PC-3 (cell line): ENCODE measurements around the gene SLC5A5. TPM values are rescaled to one million over a fixed set of nuclear protein-coding genes. Genes with fewer than 3 reads are reported as not detected.

Experiments used
- ATAC-seq: fragments of 200-7000 bp; cut with Tn5 transposase; 2 replicates; pipeline ENCODE4 v1.9.1; 2020; ENCODE audit warnings: mild to moderate bottlenecking, moderate library complexity
- BruUV-seq: library from RNA; stranded (reverse); fragments of 400-500 nt; replicated peaks from 2 replicates; lab custom pipeline; 2021; lab: Mats Ljungman, UMichigan
- CTCF ChIA-PET: fragments of 300-600 bp; sonication (Branson Sonifier 250); formaldehyde crosslinking; loops from one replicate; lab custom pipeline; 2022; ENCODE audit warnings: antibody characterized with exemption; lab: Charles Lee
- POLR2A ChIA-PET: fragments of 300-600 bp; sonication (Branson Sonifier 250); formaldehyde crosslinking; loops from one replicate; lab custom pipeline; 2022; ENCODE audit warnings: antibody characterized with exemption; ENCODE audit not compliant: unreplicated experiment; lab: Charles Lee
- DNase-seq: peaks from one replicate; pipeline ENCODE4 v3.0.0-alpha.2; 2015
- H2AFZ ChIP-seq: fragments of 300-600 bp; sonication (generic); 2 replicates; pipeline ENCODE4 v1.6.0; 2016; ENCODE audit warnings: antibody characterized with exemption, low read length
- H3F3A ChIP-seq: fragments of 300-600 bp; sonication (generic); one replicate; pipeline ENCODE4 v1.6.0; 2017; ENCODE audit warnings: antibody characterized with exemption, low read length, control low read depth, mild to moderate bottlenecking; ENCODE audit not compliant: unreplicated experiment
- H3K27ac ChIP-seq: fragments of 300-600 bp; sonication (generic); 2 replicates; pipeline ENCODE4 v1.5.1; 2016; ENCODE audit warnings: mild to moderate bottlenecking, low read length
- H3K27me3 ChIP-seq: fragments of 300-600 bp; sonication (generic); 2 replicates; pipeline ENCODE4 v1.6.1; 2016; ENCODE audit warnings: low read length, mixed read lengths
- H3K36me3 ChIP-seq: fragments of 300-600 bp; sonication (generic); 2 replicates; pipeline ENCODE4 v1.6.1; 2016; ENCODE audit warnings: low read depth, mixed run types, low read length, mixed read lengths
- H3K4me1 ChIP-seq: fragments of 300-600 bp; sonication (generic); 2 replicates; pipeline ENCODE4 v1.5.1; 2016; ENCODE audit warnings: low read length; ENCODE audit not compliant: insufficient read depth
- H3K4me2 ChIP-seq: fragments of 300-600 bp; sonication (generic); 2 replicates; pipeline ENCODE4 v1.6.0; 2016; ENCODE audit warnings: low read length
- H3K4me3 ChIP-seq: fragments of 300-600 bp; sonication (generic); 2 replicates; pipeline ENCODE4 v1.5.1; 2016; ENCODE audit warnings: mild to moderate bottlenecking, low read length, mixed read lengths
- H3K79me2 ChIP-seq: fragments of 300-600 bp; sonication (generic); 2 replicates; pipeline ENCODE4 v1.6.1; 2017; ENCODE audit warnings: low read length, mixed read lengths
- H3K9ac ChIP-seq: fragments of 300-600 bp; sonication (generic); 2 replicates; pipeline ENCODE4 v1.6.0; 2016; ENCODE audit warnings: mild to moderate bottlenecking, low read length
- H3K9me2 ChIP-seq: fragments of 300-600 bp; sonication (generic); replicated peaks from 2 replicates; pipeline ENCODE4 v1.6.1; 2016; ENCODE audit warnings: mixed run types, low read length, mixed read lengths
- H3K9me3 ChIP-seq: fragments of 300-600 bp; sonication (generic); 2 replicates; pipeline ENCODE4 v1.6.1; 2016; ENCODE audit warnings: low read length, mixed read lengths
- H4K20me1 ChIP-seq: fragments of 300-600 bp; sonication (generic); 2 replicates; pipeline ENCODE4 v1.6.1; 2016; ENCODE audit warnings: low read length, mixed read lengths
- EZH2 ChIP-seq: fragments of 300-600 bp; sonication (generic); IDR thresholded peaks from one replicate; pipeline ENCODE4 v1.6.1; 2017; ENCODE audit warnings: antibody characterized with exemption, mild to moderate bottlenecking, low read length; ENCODE audit not compliant: unreplicated experiment
- EZH2phosphoT487 ChIP-seq: fragments of 300-600 bp; sonication (generic); IDR thresholded peaks from 2 replicates; pipeline ENCODE4 v1.6.1; 2018; ENCODE audit warnings: mild to moderate bottlenecking, antibody characterized with exemption, low read length, borderline replicate concordance
- intact Hi-C: fragments of 100-400 bp; cut with micrococcal nuclease; formaldehyde crosslinking; loops from 2 replicates; pipeline ENCODE4 v1.9.0; 2023
- total RNA-seq: library from RNA; depleted of rRNA; stranded (reverse); fragments of >200 nt; gene quantifications from 2 replicates; pipeline ENCODE4 v1.2.3, GENCODE V29; 2014
- TF ChIP-seq, protein P1 (sequence below): fragments of 300-600 bp; sonication (generic); conservative IDR thresholded peaks from 2 replicates; pipeline ENCODE4 v1.5.1; 2017; ENCODE audit warnings: antibody characterized with exemption, low read depth, mild to moderate bottlenecking, low read length

Gene SLC5A5
- total RNA-seq, 1 experiment from 2014 or later = not detected

DNA sequence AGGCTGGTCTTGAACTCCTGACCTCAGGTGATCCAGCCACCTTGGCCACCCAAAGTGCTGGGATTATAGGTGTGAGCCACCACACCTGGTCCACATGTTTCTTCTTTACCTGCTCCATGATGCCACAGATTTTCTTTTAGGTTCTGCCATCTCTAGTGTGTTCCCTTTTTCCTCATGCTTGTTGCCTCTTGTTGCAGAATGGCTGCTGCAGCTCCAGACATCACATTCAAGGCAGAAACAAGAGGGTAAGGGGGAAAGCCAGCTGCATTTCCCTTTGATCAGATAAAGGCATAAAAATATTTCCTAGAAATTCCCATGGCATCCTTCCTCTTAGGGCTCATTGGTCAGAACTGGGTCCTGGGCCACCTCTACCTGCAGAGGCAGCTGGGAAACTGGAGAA is 48.8 kb downstream of the SLC5A5 start:
- BruUV-seq = no TSS peak
- no peaks in the 10 kb centered on the region for H3F3A ChIP-seq
- TF ChIP-seq EZH2 (no peak), EZH2phosphoT487 (no peak)
- TF ChIP-seq, protein P1, sequence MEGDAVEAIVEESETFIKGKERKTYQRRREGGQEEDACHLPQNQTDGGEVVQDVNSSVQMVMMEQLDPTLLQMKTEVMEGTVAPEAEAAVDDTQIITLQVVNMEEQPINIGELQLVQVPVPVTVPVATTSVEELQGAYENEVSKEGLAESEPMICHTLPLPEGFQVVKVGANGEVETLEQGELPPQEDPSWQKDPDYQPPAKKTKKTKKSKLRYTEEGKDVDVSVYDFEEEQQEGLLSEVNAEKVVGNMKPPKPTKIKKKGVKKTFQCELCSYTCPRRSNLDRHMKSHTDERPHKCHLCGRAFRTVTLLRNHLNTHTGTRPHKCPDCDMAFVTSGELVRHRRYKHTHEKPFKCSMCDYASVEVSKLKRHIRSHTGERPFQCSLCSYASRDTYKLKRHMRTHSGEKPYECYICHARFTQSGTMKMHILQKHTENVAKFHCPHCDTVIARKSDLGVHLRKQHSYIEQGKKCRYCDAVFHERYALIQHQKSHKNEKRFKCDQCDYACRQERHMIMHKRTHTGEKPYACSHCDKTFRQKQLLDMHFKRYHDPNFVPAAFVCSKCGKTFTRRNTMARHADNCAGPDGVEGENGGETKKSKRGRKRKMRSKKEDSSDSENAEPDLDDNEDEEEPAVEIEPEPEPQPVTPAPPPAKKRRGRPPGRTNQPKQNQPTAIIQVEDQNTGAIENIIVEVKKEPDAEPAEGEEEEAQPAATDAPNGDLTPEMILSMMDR = no peak
- H3K9me3 ChIP-seq = no peaks in the 10 kb centered on the region
- H4K20me1 ChIP-seq = no peaks in the 10 kb centered on the region
- POLR2A ChIA-PET = no interaction called here
- H3K79me2 ChIP-seq = no peaks in the 10 kb centered on the region
- H3K9ac ChIP-seq = no peak overlapping the region
- no peak for DNase-seq
- no peak overlapping the region for H3K4me2 ChIP-seq
- no peaks in the 10 kb centered on the region for H3K9me2 ChIP-seq
- intact Hi-C loops = no loop called here
- CTCF ChIA-PET = no interaction called here
- ATAC-seq = no peak
- H3K4me1 ChIP-seq = peaks cover 12% of the 10 kb centered on the region
- H2AFZ ChIP-seq = no peak overlapping the region
- no peak overlapping the region for H3K27ac ChIP-seq
- no peaks in the 10 kb centered on the region for H3K27me3 ChIP-seq
- no peak overlapping the region for H3K4me3 ChIP-seq
- no peaks in the 10 kb centered on the region for H3K36me3 ChIP-seq

DNA sequence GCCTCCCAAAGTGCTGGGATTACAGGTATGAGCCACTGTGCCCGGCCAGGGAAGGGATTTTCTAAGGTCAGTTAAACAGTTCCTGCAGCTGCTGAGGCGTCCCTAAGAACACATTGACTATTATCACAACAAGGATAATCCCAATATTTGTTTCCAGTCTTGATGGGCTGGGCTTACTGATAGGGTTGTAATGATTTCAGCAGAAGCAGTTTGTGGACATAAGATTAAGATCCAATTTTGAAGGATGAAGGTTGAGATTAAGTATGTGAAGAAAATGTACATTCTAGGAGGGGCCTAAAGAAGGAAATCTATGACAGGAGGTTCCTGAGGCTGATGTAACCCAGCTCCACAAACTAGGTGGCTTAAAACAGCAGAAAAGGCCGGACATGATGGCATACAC is 50.4 kb downstream of the SLC5A5 start:
- DNase-seq (no peak), ATAC-seq (no peak)
- Histone ChIP-seq H3K27me3 (no peaks in the 10 kb centered on the region), H2AFZ (no peak overlapping the region), H3K4me1 (no peaks in the 10 kb centered on the region), H3K4me3 (no peak overlapping the region), H3K27ac (no peak overlapping the region), H3K9ac (no peak overlapping the region), H3K9me3 (no peaks in the 10 kb centered on the region), H3K9me2 (no peaks in the 10 kb centered on the region), H3F3A (no peaks in the 10 kb centered on the region), H3K36me3 (no peaks in the 10 kb centered on the region), H3K4me2 (no peak overlapping the region), H4K20me1 (no peaks in the 10 kb centered on the region), H3K79me2 (no peaks in the 10 kb centered on the region)
- POLR2A ChIA-PET = no interaction called here
- intact Hi-C loops = no loop called here
- BruUV-seq = no TSS peak
- CTCF ChIA-PET = no interaction called here
- no peak for TF ChIP-seq EZH2
- TF ChIP-seq EZH2phosphoT487 = no peak
- TF ChIP-seq, protein P1 = no peak

DNA sequence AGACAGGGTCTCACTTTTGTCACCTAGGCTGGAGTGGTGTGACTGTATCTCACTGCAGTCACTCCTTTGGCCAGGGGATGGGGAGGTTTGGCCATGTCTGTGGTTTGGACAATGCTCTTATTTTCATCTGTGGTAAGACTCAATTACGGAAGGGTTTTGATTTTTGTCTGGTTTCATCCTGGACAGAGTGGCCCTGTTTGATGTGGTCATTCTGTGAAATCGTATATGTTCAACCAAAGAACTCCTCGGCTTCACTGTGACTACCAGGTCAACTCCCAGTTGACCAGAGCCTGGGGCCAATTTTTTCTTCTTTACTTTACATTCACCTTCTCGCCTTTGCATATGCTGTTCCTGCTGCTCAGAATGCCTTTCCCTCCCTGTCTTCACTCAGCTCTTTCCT is 54.3 kb downstream of the SLC5A5 start:
- CTCF ChIA-PET = no interaction called here
- intact Hi-C loops = no loop called here
- H3K27me3 ChIP-seq = no peaks in the 10 kb centered on the region
- no peaks in the 10 kb centered on the region for H4K20me1 ChIP-seq
- no peak overlapping the region for H3K4me2 ChIP-seq
- no peaks in the 10 kb centered on the region for H3K79me2 ChIP-seq
- no peak for ATAC-seq
- no peaks in the 10 kb centered on the region for H3K9me3 ChIP-seq
- no peaks in the 10 kb centered on the region for H3K36me3 ChIP-seq
- no peaks in the 10 kb centered on the region for H3K9me2 ChIP-seq
- POLR2A ChIA-PET = no interaction called here
- TF ChIP-seq EZH2 (no peak), EZH2phosphoT487 (no peak)
- TF ChIP-seq, protein P1 = no peak
- H3K4me3 ChIP-seq = no peak overlapping the region
- H3K4me1 ChIP-seq = no peaks in the 10 kb centered on the region
- no peak for DNase-seq
- H3K9ac ChIP-seq = no peak overlapping the region
- H2AFZ ChIP-seq = no peak overlapping the region
- no peak overlapping the region for H3K27ac ChIP-seq
- no TSS peak for BruUV-seq
- no peaks in the 10 kb centered on the region for H3F3A ChIP-seq
